Activated CD8-positive, alpha-beta memory T cell treated with anti-CD3 and anti-CD28 coated beads, Interleukin-2, amount 50 U/mL, for 4 hours (primary cell): ENCODE results near the gene C9orf50.
A peak's percentile ranks its signal among the peaks of the same experiment; 100 is the strongest.

Experiments
- DNase-seq: peaks from one replicate; pipeline ENCODE4 v3.0.0-alpha.2; 2020

C9orf50 gene

DNA sequence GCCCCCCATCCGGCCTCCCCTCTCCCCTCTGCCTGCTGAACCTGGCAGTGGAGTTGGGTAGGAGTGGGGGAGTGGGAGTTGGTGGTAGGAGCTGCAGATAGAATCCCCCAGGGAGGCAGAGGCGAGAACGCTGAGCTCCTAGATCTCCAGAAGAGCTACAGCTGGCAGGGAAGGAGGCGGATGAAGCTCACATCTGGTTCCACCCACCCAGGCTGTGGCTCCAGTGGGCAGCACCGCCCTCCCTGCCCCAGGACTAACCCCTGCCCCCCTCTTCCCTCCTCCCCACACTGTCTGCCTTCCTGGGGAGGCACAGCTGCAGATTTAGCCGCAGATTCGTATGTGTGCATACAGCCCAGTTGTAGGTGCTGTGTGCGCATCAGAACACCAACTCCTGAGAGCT lies 34.2 kb downstream of the C9orf50 start:
- DNase-seq: no peak

DNA sequence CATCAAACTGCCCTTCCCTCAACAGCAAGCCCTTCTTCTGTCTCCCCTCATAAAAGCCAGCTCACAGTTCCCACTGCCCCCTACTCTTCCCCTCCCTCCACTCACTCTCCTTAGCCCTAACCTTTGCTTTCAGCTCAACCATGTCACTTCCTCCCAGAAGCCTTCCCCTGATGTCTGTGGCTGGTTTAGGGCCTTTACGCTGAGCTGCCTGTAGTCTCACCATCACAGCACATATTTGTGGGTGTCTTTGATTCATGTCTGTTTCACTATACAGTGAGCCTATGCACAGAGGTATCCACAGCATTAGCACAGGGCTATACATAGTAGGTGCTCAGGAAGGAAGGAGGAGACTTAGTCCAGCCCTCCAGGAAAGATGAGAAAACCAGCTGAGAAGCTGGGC lies 34.7 kb downstream of the C9orf50 start:
- no peak for DNase-seq

GRCh38 chr9:129585352-129585751 lies 35.5 kb downstream of the C9orf50 start:
- DNase-seq: no peak

DNA sequence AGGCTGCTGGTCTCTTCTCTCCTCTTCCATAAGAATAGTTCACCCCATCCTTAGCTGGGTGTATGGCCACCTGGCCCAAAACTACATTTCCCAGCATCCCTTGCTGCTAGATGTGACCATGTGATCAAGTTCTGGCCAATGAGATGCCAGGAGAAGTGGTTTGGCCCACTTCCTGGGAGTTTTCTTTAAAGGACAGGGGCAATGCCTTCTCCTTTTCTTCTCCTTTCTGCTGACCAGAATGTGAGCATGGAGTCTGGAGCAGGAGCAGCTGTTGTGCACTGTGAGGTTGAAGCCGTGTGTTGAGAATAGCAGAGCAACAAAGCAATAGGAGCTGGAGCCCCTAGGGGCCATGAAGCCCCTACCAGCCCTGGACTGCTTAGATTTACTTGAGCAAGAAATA lies 36.8 kb downstream of the C9orf50 start:
- DNase-seq: peak; percentile 42

GRCh38 chr9:129583308-129584038 lies 37.4 kb downstream of the C9orf50 start:
- DNase-seq: no peak

DNA sequence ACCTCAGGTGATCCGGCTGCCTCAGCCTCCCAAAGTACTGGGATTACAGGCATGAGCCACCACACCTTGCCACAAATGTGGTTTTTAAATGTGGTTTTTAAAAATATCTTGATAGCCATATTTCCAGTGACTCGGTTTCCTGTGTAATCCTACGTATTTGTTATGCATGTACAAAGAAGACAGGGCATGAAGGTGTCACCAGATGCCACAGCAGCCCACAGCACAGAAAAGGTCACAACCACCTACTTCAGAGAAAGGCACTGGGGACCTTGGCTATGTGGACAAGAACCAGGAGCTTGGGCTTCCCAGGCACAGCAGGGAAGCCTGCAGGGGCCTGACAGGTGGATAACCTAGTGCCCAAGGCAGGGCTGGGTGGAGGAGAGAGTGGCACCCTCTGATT lies 38.0 kb downstream of the C9orf50 start:
- no peak for DNase-seq

DNA sequence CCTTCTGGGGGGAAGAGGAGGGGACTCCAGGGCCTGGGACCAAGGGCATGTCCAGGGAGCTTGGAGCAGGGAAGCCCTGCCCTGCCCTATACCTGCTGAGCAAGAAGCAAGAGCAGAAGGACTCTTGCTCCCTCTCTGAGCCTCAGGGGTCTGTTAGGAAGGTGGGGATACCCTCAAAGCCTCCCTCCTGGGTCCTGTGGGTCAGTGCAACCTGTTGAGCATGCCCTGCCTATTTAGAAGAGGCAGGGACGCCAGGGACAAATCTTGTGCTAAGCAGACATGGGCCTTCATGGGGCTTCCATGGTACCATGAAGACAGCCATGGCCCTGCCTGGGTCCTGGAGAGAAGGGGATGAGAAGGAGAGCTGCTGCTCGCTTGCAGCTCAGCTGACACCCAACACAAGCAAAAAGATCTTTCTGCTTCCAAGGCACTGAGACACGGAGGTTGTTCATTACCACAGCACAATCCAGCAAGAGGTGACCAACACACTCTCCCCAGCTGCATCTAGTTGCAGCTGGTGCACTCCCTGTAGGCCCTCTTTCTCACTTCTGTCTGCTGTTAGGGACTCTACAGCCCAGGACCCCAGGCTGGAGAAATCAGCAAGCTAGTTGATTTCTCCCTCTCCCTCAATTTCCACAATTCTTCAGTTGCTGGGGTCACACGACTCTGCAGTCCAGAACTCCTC lies 39.3 kb downstream of the C9orf50 start:
- DNase-seq: no peak

DNA sequence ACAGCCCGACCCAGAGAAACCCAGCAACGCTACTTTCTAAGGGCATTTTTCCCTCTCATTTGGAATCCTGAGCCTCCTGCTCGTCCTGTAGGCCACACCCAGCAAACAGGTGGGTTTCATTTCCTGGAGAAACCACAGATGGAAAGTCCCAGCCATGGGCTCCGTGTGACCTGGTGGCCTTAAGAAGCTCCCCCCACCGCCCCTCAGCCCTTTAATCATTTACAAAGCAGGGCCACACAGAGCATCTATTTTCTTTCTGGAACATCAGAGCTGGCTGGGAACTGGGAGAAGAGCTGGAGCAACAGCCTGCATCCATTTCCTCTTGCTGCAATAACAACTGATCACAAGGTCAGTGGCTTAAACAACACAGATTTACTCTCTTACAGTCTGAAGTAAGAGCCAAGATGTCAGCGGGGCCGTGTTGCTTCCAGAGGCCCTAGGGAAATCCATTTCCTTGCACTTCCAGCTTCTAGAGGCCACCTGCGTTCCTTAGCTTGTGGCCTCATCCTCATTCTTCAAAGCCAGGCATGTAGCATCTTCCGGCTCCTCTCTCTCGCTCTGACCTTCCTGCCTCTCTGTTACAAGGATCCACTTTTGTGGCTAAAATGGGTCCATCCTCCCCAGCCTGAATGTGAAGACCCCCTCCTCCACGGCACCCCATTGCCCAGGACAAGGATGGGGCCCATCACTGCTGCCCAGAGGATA lies 40.5 kb downstream of the C9orf50 start:
- DNase-seq: no peak

- DNase-seq: no peak
Measured at GRCh38 chr9:129579294-129579693, 41.6 kb downstream of the C9orf50 start.

DNA sequence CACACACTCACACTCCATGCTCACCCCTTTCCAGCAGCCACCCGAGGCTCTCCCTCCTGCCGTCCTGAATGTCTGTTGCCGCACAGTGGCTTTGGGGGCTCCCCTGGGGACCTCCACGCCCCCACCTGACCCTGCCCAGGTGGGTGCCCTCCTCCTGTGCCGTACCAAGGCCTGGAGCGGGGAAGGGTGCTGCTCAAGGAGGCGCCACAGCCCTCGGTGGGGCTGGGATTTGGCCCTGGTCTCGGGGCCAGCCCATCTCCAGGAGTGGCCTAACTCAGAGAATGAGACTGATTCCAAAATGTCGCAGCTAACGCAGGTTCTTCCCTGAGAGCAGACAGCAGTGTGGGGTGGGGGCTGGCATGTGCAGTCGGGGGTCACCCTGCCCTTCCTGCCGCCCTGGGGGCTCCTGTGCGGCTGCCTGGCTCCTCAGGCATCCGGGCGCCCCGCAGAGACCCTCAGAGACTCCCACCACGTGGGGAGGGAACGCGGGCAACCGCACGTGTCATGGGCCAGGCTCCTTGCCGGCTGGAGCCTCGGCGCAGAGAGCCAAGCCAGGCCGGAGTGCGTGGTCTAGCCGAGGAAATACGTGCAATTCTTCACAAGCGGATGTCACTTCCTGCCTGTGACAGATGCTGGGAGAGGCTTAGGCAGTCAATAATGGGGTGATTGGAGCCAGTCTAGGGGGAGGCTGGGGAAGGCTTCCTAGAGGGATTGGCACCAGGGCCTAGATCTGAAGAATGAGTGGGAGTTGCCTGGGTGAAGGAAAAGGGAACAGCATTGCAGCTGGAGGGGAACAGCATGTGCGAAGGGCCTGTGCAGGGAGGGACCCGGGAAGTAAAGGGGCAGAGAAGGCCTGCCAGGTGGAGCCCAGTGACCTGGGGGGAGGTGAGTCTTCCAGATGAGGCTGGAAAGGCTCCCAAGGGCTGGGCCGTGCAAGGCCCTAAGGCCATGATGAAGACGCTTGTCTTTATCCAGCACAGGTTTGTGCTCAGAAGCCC lies 44.1 kb downstream of the C9orf50 start:
- no peak for DNase-seq

- DNase-seq: no peak
Measured at GRCh38 chr9:129575818-129576217, 45.1 kb downstream of the C9orf50 start.

DNA sequence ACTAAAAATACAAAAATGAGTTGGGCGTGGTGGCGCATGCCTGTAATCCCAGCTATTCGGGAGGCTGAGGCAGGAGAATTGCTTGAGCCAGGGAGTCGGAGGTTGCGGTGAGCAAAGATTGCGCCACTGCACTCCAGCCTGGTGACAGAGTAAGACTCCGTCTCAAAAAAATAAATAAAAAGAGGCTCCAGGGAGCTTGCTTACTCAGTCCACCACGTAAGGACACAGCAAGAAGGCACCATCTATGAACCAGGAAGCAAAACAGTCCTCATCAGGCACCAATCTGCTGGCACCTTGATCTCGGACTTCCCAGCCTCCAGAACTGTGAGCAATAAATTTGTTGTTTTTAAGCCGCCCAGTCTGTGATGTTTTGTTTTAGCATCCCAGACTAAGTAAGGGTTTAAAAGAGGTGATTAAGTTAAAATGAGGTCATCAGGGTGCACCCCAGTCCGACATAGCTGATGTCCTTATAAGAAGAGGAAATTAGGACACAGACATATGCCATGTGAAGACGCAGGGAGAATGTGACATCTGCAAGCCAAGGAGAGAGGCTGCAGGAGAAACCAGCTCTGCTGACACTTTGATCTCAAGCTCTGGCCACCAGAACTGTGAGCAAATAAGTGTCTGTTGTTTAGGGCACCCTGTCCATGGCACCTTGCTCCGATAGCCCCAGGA lies 45.9 kb downstream of the C9orf50 start:
- DNase-seq: no peak

DNA sequence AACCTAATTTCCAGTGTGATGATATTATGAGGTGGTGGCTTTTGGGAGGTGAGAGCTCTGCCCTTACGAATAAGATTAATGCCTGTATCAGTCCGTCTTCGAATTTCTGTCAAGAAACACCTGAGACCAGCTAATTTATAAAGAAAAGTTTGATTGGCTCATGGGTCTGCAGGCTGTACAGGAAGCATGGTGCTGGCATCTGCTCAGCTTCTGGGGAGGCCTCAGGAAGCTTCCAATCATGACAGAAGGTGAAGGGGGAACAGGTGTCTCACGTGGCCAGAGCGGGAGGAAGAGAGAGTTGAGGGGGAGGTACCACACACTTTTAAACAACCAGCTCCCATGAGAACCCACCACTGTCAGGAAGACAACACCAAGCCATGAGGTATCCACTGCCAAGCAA lies 46.9 kb downstream of the C9orf50 start:
- no peak for DNase-seq

- no peak for DNase-seq
Measured at GRCh38 chr9:129572517-129572916, 48.4 kb downstream of the C9orf50 start.

- no peak for DNase-seq
Measured at GRCh38 chr9:129572052-129572425, 48.9 kb downstream of the C9orf50 start.

GRCh38 chr9:129571298-129572051 lies 49.4 kb downstream of the C9orf50 start:
- no peak for DNase-seq

- no peak for DNase-seq
Measured at GRCh38 chr9:129570450-129571297, 50.2 kb downstream of the C9orf50 start.

- DNase-seq: no peak
Measured at GRCh38 chr9:129569502-129570449, 51.1 kb downstream of the C9orf50 start.
